ENCODE measurements around the gene HS3ST5. TPM values are rescaled to one million over a fixed set of nuclear protein-coding genes. Genes with fewer than 3 reads are reported as not detected.

Gene HS3ST5
- polyA plus RNA-seq, 3 donors: not detected

GRCh38 chr6:114115652-114116051 is 227.2 kb downstream of the HS3ST5 start:
- H3K9ac ChIP-seq (ENCODE audit: insufficient read depth, low read length, poor library complexity, severe bottlenecking): no peak overlapping the region
- H3K9me3 Mint-ChIP-seq: peaks cover 0 to 2% (median 0%) of the 10 kb centered on the region in 7 donors
- H3K27ac ChIP-seq (ENCODE audit: low read depth in 1 of 2, low read length in 2 of 2): no peak overlapping the region
- H2AFZ ChIP-seq (ENCODE audit: insufficient read depth, low read depth, low read length, poor library complexity, severe bottlenecking): no peak overlapping the region
- no peaks in the 10 kb centered on the region for H4K20me1 ChIP-seq (ENCODE audit: insufficient read depth, low read length)
- no peaks in the 10 kb centered on the region for H3K36me3 Mint-ChIP-seq
- H3K4me1 ChIP-seq (ENCODE audit: control insufficient read depth in 1 of 2, insufficient read depth in 2 of 2, low read length in 2 of 2): no peaks in the 10 kb centered on the region
- no peak overlapping the region for H3K4me3 ChIP-seq (replicated peaks in 1 of 3; ENCODE audit: low read depth in 2 of 3, low read length in 3 of 3)
- no peak overlapping the region for H3K27ac Mint-ChIP-seq
- no CpG with 5 or more reads among the region's 1 CpG for WGBS (ENCODE audit: insufficient coverage)
- no peak overlapping the region for H3K4me3 Mint-ChIP-seq
- H3K27me3 ChIP-seq (ENCODE audit: control insufficient read depth in 2 of 2, insufficient read depth in 2 of 2, low read length in 2 of 2): peaks cover 0 to 2% of the 10 kb centered on the region in 2 donors
- H3K36me3 ChIP-seq (replicated peaks in 1 of 2; ENCODE audit: control insufficient read depth in 1 of 2, insufficient read depth in 2 of 2, low read length in 2 of 2): no peaks in the 10 kb centered on the region
- no peaks in the 10 kb centered on the region for H3K79me2 ChIP-seq (ENCODE audit: insufficient read depth, low read length)
- no peaks in the 10 kb centered on the region for H3K9me3 ChIP-seq (replicated peaks in 1 of 2; ENCODE audit: control insufficient read depth in 1 of 2, insufficient read depth in 1 of 2, low read length in 2 of 2)
- intact Hi-C loops (cut with micrococcal nuclease): no loop called here
- no peak for TF ChIP-seq CTCF (IDR thresholded peaks at IDR 0.05)
- H3K27me3 Mint-ChIP-seq (ENCODE audit: low read depth in 3 of 3): peaks cover 0 to 2% (median 2%) of the 10 kb centered on the region in 3 donors
- DNase-seq: no peak
- no peaks in the 10 kb centered on the region for H3K4me1 Mint-ChIP-seq
- no peak overlapping the region for H3K4me2 ChIP-seq (replicated peaks; ENCODE audit: extremely low read depth, low read length, poor library complexity, severe bottlenecking)

GRCh38 chr6:114108119-114109002 is 234.5 kb downstream of the HS3ST5 start:
- Histone ChIP-seq H3K36me3 (replicated peaks in 1 of 2; ENCODE audit: control insufficient read depth in 1 of 2, insufficient read depth in 2 of 2, low read length in 2 of 2) (no peaks in the 10 kb centered on the region), H3K27ac (ENCODE audit: low read depth in 1 of 2, low read length in 2 of 2) (no peak overlapping the region), H3K9me3 (replicated peaks in 1 of 2; ENCODE audit: control insufficient read depth in 1 of 2, insufficient read depth in 1 of 2, low read length in 2 of 2) (no peaks in the 10 kb centered on the region), H3K4me3 (replicated peaks in 1 of 3; ENCODE audit: low read depth in 2 of 3, low read length in 3 of 3) (no peak overlapping the region), H3K4me1 (ENCODE audit: control insufficient read depth in 1 of 2, insufficient read depth in 2 of 2, low read length in 2 of 2) (no peaks in the 10 kb centered on the region), H3K9ac (ENCODE audit: insufficient read depth, low read length, poor library complexity, severe bottlenecking) (no peak overlapping the region), H3K27me3 (ENCODE audit: control insufficient read depth in 2 of 2, insufficient read depth in 2 of 2, low read length in 2 of 2) (peaks cover 2 to 3% of the 10 kb centered on the region in 2 donors), H4K20me1 (ENCODE audit: insufficient read depth, low read length) (no peaks in the 10 kb centered on the region), H3K79me2 (ENCODE audit: insufficient read depth, low read length) (no peaks in the 10 kb centered on the region), H2AFZ (ENCODE audit: insufficient read depth, low read depth, low read length, poor library complexity, severe bottlenecking) (no peak overlapping the region), H3K4me2 (replicated peaks; ENCODE audit: extremely low read depth, low read length, poor library complexity, severe bottlenecking) (no peak overlapping the region)
- WGBS (ENCODE audit: insufficient coverage): 55% methylated on average over 8 of the region's 11 CpGs
- peak; percentile 49 for TF ChIP-seq CTCF (IDR thresholded peaks at IDR 0.05)
- H3K4me3 Mint-ChIP-seq: no peak overlapping the region
- H3K27me3 Mint-ChIP-seq (ENCODE audit: low read depth in 3 of 3): peaks cover 0 to 2% (median 0%) of the 10 kb centered on the region in 3 donors
- H3K36me3 Mint-ChIP-seq: no peaks in the 10 kb centered on the region
- H3K27ac Mint-ChIP-seq: no peak overlapping the region
- intact Hi-C loops (cut with micrococcal nuclease): no loop called here
- peak in 2 of 3 donors; percentile 11 for DNase-seq
- peaks cover 0 to 2% (median 0%) of the 10 kb centered on the region in 7 donors for H3K9me3 Mint-ChIP-seq
- no peaks in the 10 kb centered on the region for H3K4me1 Mint-ChIP-seq
